Esophagus squamous epithelium (tissue), 5 donors: ENCODE measurements around the gene C12orf56. TPM values are rescaled to one million over a fixed set of nuclear protein-coding genes. Genes with fewer than 3 reads are reported as not detected.
A peak's percentile ranks its signal among the peaks of the same experiment; 100 is the strongest.

ENCODE experiments used
- DNase-seq: peaks from one replicate; lab custom pipeline; 2025; lab: John Stamatoyannopoulos, UW
- H3K27ac ChIP-seq, 4 donors: fragments of 200-600 bp; sonication (generic); one replicate each; pipeline ENCODE4 v1.5.1; 2016 to 2019; ENCODE audit warnings: mild to moderate bottlenecking in 1 of 4
- H3K27me3 ChIP-seq, 4 donors: fragments of 200-600 bp; sonication (generic); 1 replicate in 3 of 4; 2 replicates in 1 of 4; pipeline versions ENCODE4 v1.5.1 to v1.6.0; 2017 to 2021; ENCODE audit warnings: antibody characterized with exemption in 1 of 4
- H3K36me3 ChIP-seq, 3 donors: fragments of 200-600 bp; sonication (generic); one replicate each; pipeline ENCODE4 v1.5.1; 2016 to 2019
- H3K4me1 ChIP-seq, 3 donors: fragments of 200-600 bp; sonication (generic); one replicate each; pipeline ENCODE4 v1.5.1; 2017 to 2019
- H3K4me3 ChIP-seq, 4 donors: fragments of 200-600 bp; sonication (generic); 1 replicate in 3 of 4; 2 replicates in 1 of 4; pipeline ENCODE4 v1.5.1; 2016 to 2019; ENCODE audit warnings: mild to moderate bottlenecking in 2 of 4, moderate library complexity in 1 of 4
- H3K9me3 ChIP-seq, 3 donors: fragments of 200-600 bp; sonication (generic); one replicate each; pipeline ENCODE4 v1.5.1; 2016 to 2019
- CTCF ChIP-seq, 6 experiments: fragments of 450-650 bp in 4 of 6; fragments of 200-600 bp in 2 of 6; sonication (generic) in 2 of 6; IDR thresholded peaks; one replicate each; pipeline ENCODE4 v1.5.1; 2016 to 2019; ENCODE audit warnings: antibody characterized with exemption in 6 of 6, mild to moderate bottlenecking in 4 of 6, moderate library complexity in 4 of 6
- POLR2A ChIP-seq, 4 donors: fragments of 450-650 bp; IDR thresholded peaks; one replicate each; pipeline ENCODE4 v1.6.1; 2017; ENCODE audit warnings: antibody characterized with exemption in 4 of 4, mild to moderate bottlenecking in 4 of 4, moderate library complexity in 3 of 4
- WGBS, 2 donors: methylation state at CpG; one replicate each; pipeline ENCODE4 v1.1.5; 2018; 5-methylcytosine and 5-hydroxymethylcytosine counted together
- intact Hi-C: fragments of 100-400 bp; cut with DNase I; formaldehyde crosslinking; loops from one replicate; pipeline ENCODE4 v1.15.0; 2022
- total RNA-seq, 4 donors: library from RNA; depleted of rRNA; stranded (reverse); fragments of >200 nt; gene quantifications; one replicate each; pipeline ENCODE4 v1.1.0, GENCODE V29; 2016
- donor health status: DM: yes; HTN: yes; CAD: no.

The C12orf56 gene
- total RNA-seq, 4 donors from 2014 or later: 1.00 to 6.8 (median 3.0) TPM

GRCh38 chr12:64402181-64402580 is 11.6 kb upstream of the C12orf56 start:
- no peak for DNase-seq
- TF ChIP-seq POLR2A (IDR thresholded peaks at IDR 0.05): no peak
- no peak for TF ChIP-seq CTCF (IDR thresholded peaks at IDR 0.05)
- H3K4me1 ChIP-seq: peaks cover 8 to 26% (median 10%) of the 10 kb centered on the region in 3 donors

DNA sequence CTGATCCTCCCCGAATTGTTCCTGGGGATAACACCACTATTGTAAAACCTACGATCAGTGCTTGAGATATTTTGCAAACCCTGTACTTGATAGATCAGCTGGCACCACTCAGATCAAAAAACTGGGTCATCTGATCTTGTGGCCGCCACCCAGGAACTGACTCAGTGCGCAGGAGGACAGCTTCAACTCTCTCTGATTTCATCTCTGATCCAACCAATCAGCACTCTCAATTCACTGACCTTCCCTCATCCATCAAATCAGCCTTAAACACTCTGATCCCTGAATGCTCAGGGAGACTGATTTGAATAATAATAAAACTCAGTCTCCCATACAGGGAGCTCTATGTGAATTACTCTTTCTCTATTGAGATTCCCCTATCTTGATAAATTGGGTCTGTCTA is 9.5 kb upstream of the C12orf56 start:
- no peak for DNase-seq
- no peak overlapping the region for H3K4me3 ChIP-seq
- H3K36me3 ChIP-seq: no peaks in the 10 kb centered on the region
- H3K9me3 ChIP-seq: no peaks in the 10 kb centered on the region
- no peak overlapping the region for H3K27ac ChIP-seq
- WGBS, 2 donors: 42 to 46% methylated on average over 4 of the region's 4 CpGs
- H3K4me1 ChIP-seq: peaks cover 0 to 18% (median 3%) of the 10 kb centered on the region in 3 donors
- intact Hi-C loops: no loop called here
- no peaks in the 10 kb centered on the region for H3K27me3 ChIP-seq
- TF ChIP-seq POLR2A (IDR thresholded peaks at IDR 0.05): no peak
- TF ChIP-seq CTCF (IDR thresholded peaks at IDR 0.05): no peak

More at GRCh38 chr12:64402181-64402580, 11.6 kb upstream of the C12orf56 start:
- 89 to 94% methylated on average over 5 of the region's 5 CpGs for WGBS, 2 donors
- Histone ChIP-seq H3K9me3 (no peaks in the 10 kb centered on the region), H3K36me3 (no peaks in the 10 kb centered on the region), H3K4me3 (no peak overlapping the region), H3K27ac (no peak overlapping the region), H3K27me3 (no peaks in the 10 kb centered on the region)
- intact Hi-C loops: no loop called here

- 21 to 44% methylated on average over 2 of the region's 2 CpGs for WGBS, 2 donors
- no peak overlapping the region for H3K4me3 ChIP-seq
- H3K27ac ChIP-seq: peak overlapping the region in 1 of 4 donors; percentile 43
- no peaks in the 10 kb centered on the region for H3K36me3 ChIP-seq
- no peak for TF ChIP-seq POLR2A (IDR thresholded peaks at IDR 0.05)
- no peak for TF ChIP-seq CTCF (IDR thresholded peaks at IDR 0.05)
- no peak for DNase-seq
- H3K9me3 ChIP-seq: no peaks in the 10 kb centered on the region
- peaks cover 0 to 12% (median 0%) of the 10 kb centered on the region in 4 donors for H3K27me3 ChIP-seq
- H3K4me1 ChIP-seq: peaks cover 0 to 18% (median under 1%) of the 10 kb centered on the region in 3 donors
- intact Hi-C loops: no loop called here
Measured at GRCh38 chr12:64395739-64396138, 5.2 kb upstream of the C12orf56 start.

DNA sequence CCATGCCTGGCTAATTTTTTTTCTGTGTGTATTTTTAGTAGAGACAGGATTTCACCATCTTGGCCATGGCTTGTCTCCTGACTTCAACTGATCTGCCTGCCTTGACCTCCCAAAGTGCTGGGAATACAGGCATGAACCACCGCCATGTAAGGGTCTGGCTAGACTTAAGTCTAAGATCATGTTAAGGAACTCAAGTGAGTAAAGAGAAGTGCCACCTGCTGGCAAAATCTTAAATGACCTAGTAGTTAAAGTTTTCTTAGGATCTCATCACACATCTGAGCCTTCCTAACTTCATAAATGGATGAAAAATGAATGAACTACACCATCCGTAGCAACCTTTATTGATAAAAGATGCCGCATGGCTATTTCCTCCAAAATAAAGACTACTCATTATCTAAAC is 1.7 kb upstream of the C12orf56 start:
- no peaks in the 10 kb centered on the region for H3K9me3 ChIP-seq
- no peak for DNase-seq
- no peak overlapping the region for H3K4me3 ChIP-seq
- WGBS, 2 donors: 61 to 86% methylated on average over 2 to 3 of the region's 3 CpGs
- intact Hi-C loops: no loop called here
- H3K27ac ChIP-seq: no peak overlapping the region
- TF ChIP-seq CTCF (IDR thresholded peaks at IDR 0.05): peak in 4 of 6 experiments; percentile 9 to 47 (median 16)
- TF ChIP-seq POLR2A (IDR thresholded peaks at IDR 0.05): no peak
- peaks cover 5 to 53% (median 9%) of the 10 kb centered on the region in 3 donors for H3K4me1 ChIP-seq
- H3K36me3 ChIP-seq: no peaks in the 10 kb centered on the region
- peaks cover 0 to 28% (median 0%) of the 10 kb centered on the region in 4 donors for H3K27me3 ChIP-seq

- intact Hi-C loops: no loop called here
- peaks cover 5 to 70% (median 14%) of the 10 kb centered on the region in 3 donors for H3K4me1 ChIP-seq
- TF ChIP-seq CTCF (IDR thresholded peaks at IDR 0.05): no peak
- TF ChIP-seq POLR2A (IDR thresholded peaks at IDR 0.05): no peak
- no peaks in the 10 kb centered on the region for H3K36me3 ChIP-seq
- no peaks in the 10 kb centered on the region for H3K9me3 ChIP-seq
- H3K27me3 ChIP-seq: peaks cover 0 to 28% (median 0%) of the 10 kb centered on the region in 4 donors
- no peak for DNase-seq
- H3K27ac ChIP-seq: peak overlapping the region in 3 of 4 donors; percentile 57 to 80 (median 74)
- 33 to 60% methylated on average over 16 to 18 of the region's 18 CpGs for WGBS, 2 donors
- peak overlapping the region in 3 of 4 donors; percentile 15 to 32 (median 20) for H3K4me3 ChIP-seq
Measured at GRCh38 chr12:64389154-64389553, 1.4 kb downstream of the C12orf56 start.
